Sigmoid colon (tissue), 7 donors: ENCODE results near the gene PCDHA7. TPM values are rescaled to one million over a fixed set of nuclear protein-coding genes. Genes with fewer than 3 reads are reported as not detected.
A peak's percentile ranks its signal among the peaks of the same experiment; 100 is the strongest.
"Not testable (repeated sequence)": the region's sequence is repeated elsewhere in the genome, so short reads cannot be mapped to it uniquely, and the experiment has no call there.

Source experiments
- DNase-seq: peaks from one replicate; pipeline ENCODE4 v3.0.0-alpha.2; 2019
- H3K27ac ChIP-seq, 4 donors: fragments of 200-600 bp; sonication (generic); one replicate each; pipeline ENCODE4 v1.5.1; 2016 to 2019; ENCODE audit warnings: mild to moderate bottlenecking in 1 of 4
- H3K27me3 ChIP-seq, 3 donors: fragments of 200-600 bp; sonication (generic); one replicate each; pipeline ENCODE4 v1.5.1; 2019; ENCODE audit warnings: mild to moderate bottlenecking in 1 of 3
- H3K36me3 ChIP-seq, 4 donors: fragments of 200-600 bp; sonication (generic); one replicate each; pipeline ENCODE4 v1.5.1; 2016 to 2019
- H3K4me1 ChIP-seq, 4 donors: fragments of 200-600 bp; sonication (generic); one replicate each; pipeline ENCODE4 v1.5.1; 2017 to 2019
- H3K4me3 ChIP-seq, 4 donors: fragments of 200-600 bp; sonication (generic); one replicate each; pipeline ENCODE4 v1.5.1; 2017 to 2019; ENCODE audit warnings: mild to moderate bottlenecking in 2 of 4, moderate library complexity in 1 of 4
- H3K9me3 ChIP-seq, 4 donors: fragments of 200-600 bp in 3 of 4; sonication (generic) in 3 of 4; one replicate each; pipeline versions ENCODE4 v1.5.1 to v1.6.1; 2013 to 2019
- EP300 ChIP-seq, 4 donors: sonication (generic); formaldehyde crosslinking; IDR thresholded peaks; one replicate each; pipeline ENCODE4 v1.6.1; 2017; ENCODE audit warnings: antibody characterized with exemption in 4 of 4
- POLR2A ChIP-seq, 2 donors: fragments of 450-650 bp; IDR thresholded peaks; one replicate each; pipeline ENCODE4 v1.6.1; 2016; ENCODE audit warnings: antibody characterized with exemption in 2 of 2, mild to moderate bottlenecking in 2 of 2, moderate library complexity in 2 of 2
- POLR2AphosphoS5 ChIP-seq, 4 donors: sonication (generic); formaldehyde crosslinking; IDR thresholded peaks; one replicate each; pipeline ENCODE4 v1.6.1; 2017; ENCODE audit warnings: antibody characterized with exemption in 4 of 4
- WGBS, 2 donors: extraction: QIAGEN DNeasy Blood & Tissue Kit; methylation state at CpG; one replicate each; pipeline ENCODE4 v1.1.7; 2013; 5-methylcytosine and 5-hydroxymethylcytosine counted together
- intact Hi-C: fragments of 100-400 bp; cut with DNase I; formaldehyde crosslinking; loops from one replicate; pipeline ENCODE4 v1.15.1; 2023
- polyA plus RNA-seq, 3 donors: library from polyadenylated mRNA; stranded (reverse); fragments of 200-250 nt; gene quantifications; one replicate each; pipeline ENCODE4 v1.2.3, GENCODE V29; 2013
- total RNA-seq, 4 donors: library from RNA; depleted of rRNA; stranded (reverse); fragments of >200 nt; gene quantifications; one replicate each; pipeline ENCODE4 v1.1.0, GENCODE V29; 2016
- TF ChIP-seq, protein P1 (sequence below), 4 experiments: fragments of 450-650 bp in 3 of 4; fragments of 200-600 bp in 1 of 4; IDR thresholded peaks; one replicate each; pipeline ENCODE4 v1.5.1; 2016 to 2019; ENCODE audit warnings: antibody characterized with exemption in 4 of 4, mild to moderate bottlenecking in 3 of 4, moderate library complexity in 2 of 4
- donor health status: healthy with polysubstance abuse.
- donor health status: Bipolar disorder and iron deficiency.
- donor health status: healthy.

PCDHA7 gene
- total and polyA plus RNA-seq, 7 donors, result 0.14 to 0.82 (median 0.36) TPM; not detected in 2

GRCh38 chr5:140801494-140801841 lies 32.6 kb upstream of the PCDHA7 start:
- Histone ChIP-seq H3K4me3 (peak overlapping the region in 3 of 4 donors; percentile 34 to 43 (median 42)), H3K27me3 (peaks cover 0 to 68% (median 0%) of the 10 kb centered on the region in 3 donors), H3K9me3 (peaks cover 0 to 20% (median 11%) of the 10 kb centered on the region in 4 donors), H3K4me1 (no peaks in the 10 kb centered on the region), H3K27ac (peak overlapping the region in 1 of 4 donors; percentile 51), H3K36me3 (no peaks in the 10 kb centered on the region)
- 18 to 48% methylated on average over 16 of the region's 16 CpGs for WGBS, 2 donors
- DNase-seq, result no peak
- intact Hi-C loops, result no loop called here
- no peak for TF ChIP-seq POLR2A (IDR thresholded peaks at IDR 0.05)

- 57 to 80% methylated on average over 45 of the region's 45 CpGs for WGBS, 2 donors
- H3K9me3 ChIP-seq, result peaks cover 0 to 18% (median 7%) of the 10 kb centered on the region in 4 donors
These were observed 31.7 kb upstream of the PCDHA7 start for GRCh38 chr5:140802381-140802780.

DNA sequence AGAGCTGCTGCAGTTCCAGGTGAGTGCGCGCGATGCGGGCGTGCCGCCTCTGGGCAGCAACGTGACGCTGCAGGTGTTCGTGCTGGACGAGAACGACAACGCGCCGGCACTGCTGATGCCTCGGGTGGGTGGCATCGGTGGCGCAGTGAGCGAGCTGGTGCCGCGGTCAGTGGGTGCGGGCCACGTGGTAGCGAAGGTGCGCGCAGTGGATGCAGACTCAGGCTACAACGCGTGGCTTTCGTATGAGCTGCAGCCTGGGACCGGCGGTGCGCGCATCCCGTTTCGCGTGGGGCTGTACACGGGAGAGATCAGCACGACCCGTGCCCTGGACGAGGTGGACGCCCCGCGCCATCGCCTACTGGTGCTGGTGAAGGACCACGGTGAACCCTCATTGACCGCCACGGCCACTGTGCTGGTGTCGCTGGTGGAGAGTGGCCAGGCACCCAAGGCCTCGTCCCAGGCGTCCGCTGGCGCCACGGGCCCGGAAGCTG lies 31.2 kb upstream of the PCDHA7 start:
- Histone ChIP-seq H3K27ac (no peak overlapping the region), H3K4me3 (no peak overlapping the region), H3K36me3 (no peaks in the 10 kb centered on the region), H3K27me3 (peaks cover 0 to 60% (median 0%) of the 10 kb centered on the region in 3 donors), H3K9me3 (peaks cover 0 to 18% (median 8%) of the 10 kb centered on the region in 4 donors), H3K4me1 (no peaks in the 10 kb centered on the region)
- TF ChIP-seq POLR2A (IDR thresholded peaks at IDR 0.05) (no peak), EP300 (IDR thresholded peaks at IDR 0.05) (no peak), POLR2AphosphoS5 (IDR thresholded peaks at IDR 0.05) (no peak)
- TF ChIP-seq, protein P1, sequence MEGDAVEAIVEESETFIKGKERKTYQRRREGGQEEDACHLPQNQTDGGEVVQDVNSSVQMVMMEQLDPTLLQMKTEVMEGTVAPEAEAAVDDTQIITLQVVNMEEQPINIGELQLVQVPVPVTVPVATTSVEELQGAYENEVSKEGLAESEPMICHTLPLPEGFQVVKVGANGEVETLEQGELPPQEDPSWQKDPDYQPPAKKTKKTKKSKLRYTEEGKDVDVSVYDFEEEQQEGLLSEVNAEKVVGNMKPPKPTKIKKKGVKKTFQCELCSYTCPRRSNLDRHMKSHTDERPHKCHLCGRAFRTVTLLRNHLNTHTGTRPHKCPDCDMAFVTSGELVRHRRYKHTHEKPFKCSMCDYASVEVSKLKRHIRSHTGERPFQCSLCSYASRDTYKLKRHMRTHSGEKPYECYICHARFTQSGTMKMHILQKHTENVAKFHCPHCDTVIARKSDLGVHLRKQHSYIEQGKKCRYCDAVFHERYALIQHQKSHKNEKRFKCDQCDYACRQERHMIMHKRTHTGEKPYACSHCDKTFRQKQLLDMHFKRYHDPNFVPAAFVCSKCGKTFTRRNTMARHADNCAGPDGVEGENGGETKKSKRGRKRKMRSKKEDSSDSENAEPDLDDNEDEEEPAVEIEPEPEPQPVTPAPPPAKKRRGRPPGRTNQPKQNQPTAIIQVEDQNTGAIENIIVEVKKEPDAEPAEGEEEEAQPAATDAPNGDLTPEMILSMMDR (IDR thresholded peaks at IDR 0.05), result no peak
- intact Hi-C loops, result no loop called here
- 55 to 78% methylated on average over 53 of the region's 53 CpGs for WGBS, 2 donors
- DNase-seq, result no peak

More at GRCh38 chr5:140802381-140802780, 31.7 kb upstream of the PCDHA7 start:
- H3K4me3 ChIP-seq, DNase-seq, intact Hi-C loops, H3K4me1 ChIP-seq, H3K27ac ChIP-seq, H3K36me3 ChIP-seq: not testable (repeated sequence)
- peaks cover 0 to 60% (median 0%) of the 10 kb centered on the region in 3 donors for H3K27me3 ChIP-seq

GRCh38 chr5:140806834-140807775 lies 27.0 kb upstream of the PCDHA7 start, which contains the start of gene PCDHA4:
Gene PCDHA4, plus strand, starts transcription at chr5:140807068.
- intact Hi-C loops, result loop anchor here (5.0 kb wide), 1 partner anchor 235 kb away; no protein-coding TSS in a partner anchor
- H3K27ac ChIP-seq, result peak within 1 kb of the TSS in 2 of 4 donors; percentile 27 to 37
- peaks cover 0 to 19% (median 13%) of the 10 kb centered on the region in 4 donors for H3K9me3 ChIP-seq
- no peak for DNase-seq
- WGBS, 2 donors, result 24 to 50% methylated on average over 38 of the region's 47 CpGs
- TF ChIP-seq POLR2AphosphoS5 (IDR thresholded peaks at IDR 0.05) (no peak), EP300 (IDR thresholded peaks at IDR 0.05) (no peak), POLR2A (IDR thresholded peaks at IDR 0.05) (no peak)
- TF ChIP-seq, protein P1 (IDR thresholded peaks at IDR 0.05), result peak in 1 of 4 experiments; percentile 22
- peak within 1 kb of the TSS in 3 of 4 donors; percentile 35 to 43 (median 40) for H3K4me3 ChIP-seq
- no peaks in the 10 kb centered on the region for H3K4me1 ChIP-seq
- H3K36me3 ChIP-seq, result no peaks in the 10 kb centered on the region
- H3K27me3 ChIP-seq, result peaks cover 0 to 33% (median 0%) of the 10 kb centered on the region in 3 donors

GRCh38 chr5:140808241-140808888 lies 25.7 kb upstream of the PCDHA7 start:
- H3K4me3 ChIP-seq, H3K4me1 ChIP-seq, H3K27ac ChIP-seq, H3K36me3 ChIP-seq, DNase-seq: not testable (repeated sequence)
- intact Hi-C loops, result loop anchor here (5.0 kb wide), 1 partner anchor 234 kb away; no protein-coding TSS in a partner anchor
- Histone ChIP-seq H3K27me3 (peaks cover 0 to 20% (median 0%) of the 10 kb centered on the region in 3 donors), H3K9me3 (peaks cover 0 to 17% (median 9%) of the 10 kb centered on the region in 4 donors)
- 68 to 86% methylated on average over 62 of the region's 62 CpGs for WGBS, 2 donors
